NT2/D1 (cell line): ENCODE data around the gene CPNE9.

Source experiments
- DNase-seq: peaks from one replicate; pipeline ENCODE4 v3.0.0-alpha.2; 2011; ENCODE audit warnings: low read depth, low spot score
- H3K27me3 ChIP-seq: 2 replicates; pipeline ENCODE4 v1.6.0; 2011; ENCODE audit warnings: mild to moderate bottlenecking; ENCODE audit not compliant: insufficient read length, insufficient read depth
- H3K36me3 ChIP-seq: 2 replicates; pipeline ENCODE4 v1.6.1; 2011; ENCODE audit warnings: mild to moderate bottlenecking, low read length, mixed read lengths; ENCODE audit not compliant: insufficient read depth, insufficient read length
- H3K4me1 ChIP-seq: 2 replicates; pipeline ENCODE4 v1.5.1; 2011; ENCODE audit not compliant: insufficient read depth, insufficient read length
- H3K4me3 ChIP-seq: 2 replicates; pipeline ENCODE4 v1.5.1; 2011; ENCODE audit warnings: low read depth; ENCODE audit not compliant: insufficient read length
- H3K9ac ChIP-seq: 2 replicates; pipeline ENCODE4 v1.6.0; 2011; ENCODE audit warnings: low read depth; ENCODE audit not compliant: insufficient read length
- H3K9me3 ChIP-seq: 2 replicates; pipeline ENCODE4 v1.5.1; 2011; ENCODE audit warnings: mild to moderate bottlenecking, low read length; ENCODE audit not compliant: insufficient read depth
- SUZ12 ChIP-seq: IDR thresholded peaks from 2 replicates; pipeline ENCODE4 v1.6.1; 2011; ENCODE audit not compliant: insufficient read length, insufficient read depth; ENCODE audit errors: extremely low read depth
- YY1 ChIP-seq: IDR thresholded peaks from 2 replicates; pipeline ENCODE4 v1.6.1; 2011; ENCODE audit not compliant: insufficient read length, insufficient read depth
- ZNF274 ChIP-seq: IDR thresholded peaks from 2 replicates; pipeline ENCODE4 v1.6.1; 2011; ENCODE audit warnings: mild to moderate bottlenecking, low read depth, low read length

Gene CPNE9

GRCh38 chr3:9776896-9777693 is 73.5 kb downstream of the CPNE9 start:
- Histone ChIP-seq H3K4me1 (peaks cover 5% of the 10 kb centered on the region), H3K9ac (no peak overlapping the region), H3K27me3 (no peaks in the 10 kb centered on the region), H3K4me3 (no peak overlapping the region), H3K36me3 (peaks cover 22% of the 10 kb centered on the region), H3K9me3 (no peaks in the 10 kb centered on the region)
- DNase-seq = no peak
- TF ChIP-seq SUZ12 (no peak), YY1 (no peak), ZNF274 (no peak)

GRCh38 chr3:9777694-9778021 is 74.0 kb downstream of the CPNE9 start:
- H3K4me1 ChIP-seq = peaks cover 5% of the 10 kb centered on the region
- TF ChIP-seq YY1 = no peak
- TF ChIP-seq ZNF274 = no peak
- TF ChIP-seq SUZ12 = no peak
- no peaks in the 10 kb centered on the region for H3K9me3 ChIP-seq
- peaks cover 27% of the 10 kb centered on the region for H3K36me3 ChIP-seq
- H3K27me3 ChIP-seq = no peaks in the 10 kb centered on the region
- no peak overlapping the region for H3K4me3 ChIP-seq
- H3K9ac ChIP-seq = no peak overlapping the region
- DNase-seq = no peak

GRCh38 chr3:9778143-9779074 is 74.8 kb downstream of the CPNE9 start:
- Histone ChIP-seq H3K27me3 (no peaks in the 10 kb centered on the region), H3K9me3 (no peaks in the 10 kb centered on the region), H3K36me3 (peaks cover 30% of the 10 kb centered on the region), H3K4me3 (no peak overlapping the region), H3K9ac (no peak overlapping the region), H3K4me1 (peaks cover 5% of the 10 kb centered on the region)
- TF ChIP-seq ZNF274 (no peak), SUZ12 (no peak), YY1 (no peak)
- no peak for DNase-seq

GRCh38 chr3:9779075-9779593 is 75.5 kb downstream of the CPNE9 start:
- Histone ChIP-seq H3K9me3 (no peaks in the 10 kb centered on the region), H3K9ac (no peak overlapping the region), H3K4me1 (peaks cover 9% of the 10 kb centered on the region), H3K4me3 (no peak overlapping the region), H3K36me3 (peaks cover 36% of the 10 kb centered on the region), H3K27me3 (no peaks in the 10 kb centered on the region)
- DNase-seq = no peak
- TF ChIP-seq YY1 (no peak), ZNF274 (no peak), SUZ12 (no peak)
